OCI-LY3 (cell line): ENCODE measurements around the gene BABAM2.

Source experiments
- CTCF ChIP-seq: fragments of 200-600, 300-600 bp; sonication (generic); IDR thresholded peaks from 2 replicates; pipeline ENCODE4 v1.5.1; 2014; ENCODE audit warnings: antibody characterized with exemption, low read length, low read depth
- EZH2phosphoT487 ChIP-seq: fragments of 200-600 bp; shearing (Covaris generic); IDR thresholded peaks from 2 replicates; pipeline ENCODE4 v1.6.1; 2018; ENCODE audit warnings: antibody characterized with exemption, mixed run types, low read depth

GRCh38 chr2:28318462-28319117, 428.1 kb downstream of the BABAM2 start:
- TF ChIP-seq CTCF (no peak), EZH2phosphoT487 (no peak)
